GM21360 (cell line): Measurements from ENCODE around the gene TNIP2.

ENCODE experiments used
- ATAC-seq: cut with Tn5 transposase; IDR thresholded peaks from one replicate; pipeline ENCODE4 v1.9.1; 2021; ENCODE audit warnings: mild to moderate bottlenecking, moderate library complexity; ENCODE audit not compliant: unreplicated experiment

The TNIP2 gene

GRCh38 chr4:2755821-2756690 is at the start of gene TNIP2:
TNIP2 (minus strand) TSS chr4:2756336; CDS start chr4:2756289, 47 bp downstream.
- ATAC-seq, result peak; percentile 47

GRCh38 chr4:2804973-2805501 is 48.9 kb upstream of the TNIP2 start:
- no peak for ATAC-seq

GRCh38 chr4:2804449-2804972 is 48.4 kb upstream of the TNIP2 start:
- ATAC-seq, result no peak

GRCh38 chr4:2803624-2804448 is 47.7 kb upstream of the TNIP2 start:
- ATAC-seq, result no peak

- ATAC-seq, result no peak
These were observed 46.7 kb upstream of the TNIP2 start for GRCh38 chr4:2802618-2803531.

- peak; percentile 42 for ATAC-seq
These were observed 44.8 kb upstream of the TNIP2 start for GRCh38 chr4:2800691-2801596.

GRCh38 chr4:2799971-2800690 is 44.0 kb upstream of the TNIP2 start:
- ATAC-seq, result no peak

- ATAC-seq, result no peak
These were observed 43.2 kb upstream of the TNIP2 start for GRCh38 chr4:2799224-2799911.

- ATAC-seq, result peak; percentile 35
These were observed 42.5 kb upstream of the TNIP2 start for GRCh38 chr4:2798399-2799223.

- ATAC-seq, result no peak
These were observed 41.6 kb upstream of the TNIP2 start for GRCh38 chr4:2797545-2798305.

- no peak for ATAC-seq
These were observed 40.9 kb upstream of the TNIP2 start for GRCh38 chr4:2796849-2797544.

- ATAC-seq, result no peak
These were observed 40.0 kb upstream of the TNIP2 start for GRCh38 chr4:2795893-2796848.

- ATAC-seq, result no peak
These were observed 39.3 kb upstream of the TNIP2 start for GRCh38 chr4:2795300-2795892.
